HFF-Myc (cell line): ENCODE results near the gene TCFL5.

ENCODE experiments used
- DNase-seq: peaks from one replicate; pipeline ENCODE4 v3.0.0-alpha.2; 2011; ENCODE audit warnings: low read depth; ENCODE audit errors: extremely low read depth
- H3K4me3 ChIP-seq: replicated peaks from 2 replicates; pipeline ENCODE4 v1.5.1; 2011; ENCODE audit warnings: low read depth, mild to moderate bottlenecking, control low read depth, low read length
- CTCF ChIP-seq: IDR thresholded peaks from 2 replicates; pipeline ENCODE4 v1.5.1; 2012; ENCODE audit warnings: mild to moderate bottlenecking, low read depth, low read length, control low read depth; ENCODE audit errors: missing control alignments

The TCFL5 gene

GRCh38 chr20:62814060-62814708 lies 47.4 kb downstream of the TCFL5 start:
- no peak overlapping the region for H3K4me3 ChIP-seq
- DNase-seq = no peak
- no peak for TF ChIP-seq CTCF

GRCh38 chr20:62813588-62813987 lies 48.0 kb downstream of the TCFL5 start:
- no peak overlapping the region for H3K4me3 ChIP-seq
- TF ChIP-seq CTCF = no peak
- DNase-seq = no peak

- TF ChIP-seq CTCF = no peak
- DNase-seq = no peak
- no peak overlapping the region for H3K4me3 ChIP-seq
Observed at GRCh38 chr20:62812907-62813200, 48.8 kb downstream of the TCFL5 start.

GRCh38 chr20:62812181-62812906 lies 49.3 kb downstream of the TCFL5 start:
- H3K4me3 ChIP-seq = no peak overlapping the region
- no peak for TF ChIP-seq CTCF
- no peak for DNase-seq

GRCh38 chr20:62811720-62812119 lies 49.9 kb downstream of the TCFL5 start:
- TF ChIP-seq CTCF = no peak
- no peak for DNase-seq
- no peak overlapping the region for H3K4me3 ChIP-seq

GRCh38 chr20:62811320-62811719 lies 50.3 kb downstream of the TCFL5 start:
- H3K4me3 ChIP-seq = no peak overlapping the region
- no peak for DNase-seq
- no peak for TF ChIP-seq CTCF
